LoVo (cell line): ENCODE data around the gene FAM72A.
"Not testable (repeated sequence)": the region's sequence is repeated elsewhere in the genome, so short reads cannot be mapped to it uniquely, and the experiment has no call there.

ENCODE experiments used
- DNase-seq: peaks from one replicate; pipeline ENCODE4 v3.0.0-alpha.2; 2016; ENCODE audit warnings: low spot score

The FAM72A gene

GRCh38 chr1:206167350-206168029 is 35.1 kb downstream of the FAM72A start:
- DNase-seq: not testable (repeated sequence)

GRCh38 chr1:206145771-206146290 is 56.8 kb downstream of the FAM72A start:
- no peak for DNase-seq

GRCh38 chr1:206144605-206145004 is 58.0 kb downstream of the FAM72A start:
- no peak for DNase-seq

GRCh38 chr1:206143537-206144172 is 59.0 kb downstream of the FAM72A start:
- DNase-seq: no peak

GRCh38 chr1:206142770-206143169 is 59.9 kb downstream of the FAM72A start:
- DNase-seq: no peak

GRCh38 chr1:206142011-206142410 is 60.6 kb downstream of the FAM72A start:
- DNase-seq: no peak

GRCh38 chr1:206136241-206136640 is 66.4 kb downstream of the FAM72A start:
- no peak for DNase-seq
